Measurements from ENCODE around the gene CNIH1. TPM values are rescaled to one million over a fixed set of nuclear protein-coding genes. Genes with fewer than 3 reads are reported as not detected.
A peak's percentile ranks its signal among the peaks of the same experiment; 100 is the strongest.

CNIH1 gene
- total and polyA plus RNA-seq, 2 of the 13 experiments (the other 11 are each of a cell fraction or from before 2014, with no cell fraction given), result 166 to 421 TPM

DNA sequence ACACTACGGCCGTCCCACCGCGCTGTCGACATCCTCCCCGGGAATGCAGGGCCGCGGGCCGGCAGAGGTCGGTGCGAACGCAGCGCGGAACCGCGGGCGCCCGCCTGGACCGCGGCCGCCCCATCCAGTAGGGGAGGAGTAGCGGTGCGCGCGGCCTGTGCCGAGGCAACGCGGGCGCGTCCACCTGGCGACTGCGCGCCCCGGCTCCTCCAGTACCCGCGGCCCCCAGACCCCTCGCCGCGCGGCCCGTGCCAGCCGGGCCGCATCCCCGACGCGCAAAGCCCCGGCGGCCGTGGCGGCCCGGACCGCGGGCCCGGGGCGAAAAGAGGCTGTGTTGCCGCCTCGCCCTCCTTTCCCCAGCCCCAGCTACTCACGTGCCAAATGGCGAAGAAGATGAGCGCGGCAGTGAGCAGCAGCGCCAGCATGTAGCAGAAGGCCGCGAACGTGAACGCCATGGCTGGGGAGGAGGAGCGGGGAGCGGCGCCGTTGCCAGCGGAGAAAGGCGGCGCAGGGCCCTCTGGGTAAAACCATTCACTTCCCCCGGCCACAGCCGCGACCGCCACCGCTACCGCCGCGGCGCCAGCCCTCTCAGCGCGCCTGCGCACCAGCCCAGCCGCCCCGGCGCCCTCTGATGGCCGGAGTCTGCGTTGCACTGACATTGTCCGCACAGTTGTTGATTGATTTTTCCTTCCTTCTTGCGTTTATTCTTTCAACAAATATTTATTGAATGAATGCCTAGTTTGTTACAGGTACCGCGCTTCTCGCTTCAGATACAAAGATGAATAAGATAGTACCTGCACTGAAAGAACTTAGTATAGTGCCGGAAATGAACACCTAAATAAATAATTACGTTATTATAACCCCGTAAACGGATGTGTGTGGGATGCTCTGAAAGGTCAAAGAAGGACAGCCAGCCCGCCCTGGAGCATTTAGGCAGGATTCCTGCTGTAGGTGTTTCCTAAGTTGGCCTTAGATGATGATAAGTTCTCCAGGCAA lies at the start of gene CNIH1 (continued):
- TF ChIP-seq ZNF512 (CRISPR knock-in tag; IDR thresholded peaks at IDR 0.05) (no peak), CCDC6 (CRISPR knock-in tag; IDR thresholded peaks at IDR 0.05) (peak; percentile 92), ZNF296 (CRISPR knock-in tag; conservative IDR thresholded peaks at IDR 0.05) (no peak), TOPORS (CRISPR knock-in tag; IDR thresholded peaks at IDR 0.05) (no peak), ZNF205 (CRISPR knock-in tag; IDR thresholded peaks at IDR 0.05) (0 out of 2 replicates have a peak, but pooled peaks have one; percentile 37), ZNF232 (CRISPR knock-in tag; IDR thresholded peaks at IDR 0.05; ENCODE audit: borderline replicate concordance) (no peak), ZBTB10 (CRISPR knock-in tag; IDR thresholded peaks at IDR 0.05; ENCODE audit: borderline replicate concordance) (no peak), POLR2AphosphoS5 (IDR thresholded peaks at IDR 0.05; ENCODE audit: low read depth, low read length) (peak; percentile 77), POLR2AphosphoS2 (IDR thresholded peaks at IDR 0.05; ENCODE audit: low read depth, low read length) (no peak), ZNF557 (CRISPR knock-in tag; IDR thresholded peaks at IDR 0.05) (no peak), ZNF503 (CRISPR knock-in tag; IDR thresholded peaks at IDR 0.05) (peak; percentile 46; the same call in 1 of the 2 replicates), NFYB (CRISPR knock-in tag; IDR thresholded peaks at IDR 0.05) (no peak), RBM22 (optimal IDR thresholded peaks at IDR 0.05; ENCODE audit: low read length) (no peak), MIXL1 (CRISPR knock-in tag; IDR thresholded peaks at IDR 0.05) (peak; percentile 36; the same call in 1 of the 2 replicates), ZNF768 (CRISPR knock-in tag; IDR thresholded peaks at IDR 0.05) (peak; percentile 47; the same call in 1 of the 2 replicates), POGZ (CRISPR knock-in tag; IDR thresholded peaks at IDR 0.05) (0 out of 2 replicates have a peak, but pooled peaks have one; percentile 46), NR2C2 (CRISPR knock-in tag; IDR thresholded peaks at IDR 0.05; ENCODE audit: borderline replicate concordance) (peak; percentile 85), DNMT1 (CRISPR knock-in tag; IDR thresholded peaks at IDR 0.05) (peak; percentile 90), ZNF230 (CRISPR knock-in tag; IDR thresholded peaks at IDR 0.05) (0 out of 2 replicates have a peak, but pooled peaks have one; percentile 35), HDAC2 (CRISPR knock-in tag; IDR thresholded peaks at IDR 0.05) (0 out of 2 replicates have a peak, but pooled peaks have one; percentile 20), REPIN1 (CRISPR knock-in tag; IDR thresholded peaks at IDR 0.05; ENCODE audit: borderline replicate concordance, low read depth) (no peak), ZNF546 (CRISPR knock-in tag; conservative IDR thresholded peaks at IDR 0.05) (no peak), KAT8 (CRISPR knock-in tag; IDR thresholded peaks at IDR 0.05) (0 out of 2 replicates have a peak, but pooled peaks have one; percentile 50)

All from HepG2 (cell line).